A549 treated with Mapracorat at 1 μM for 4 hours (cell line): ENCODE measurements around the gene CRTC3. TPM values are rescaled to one million over a fixed set of nuclear protein-coding genes. Genes with fewer than 3 reads are reported as not detected.

Experiments used
- total RNA-seq: library from RNA; stranded (reverse); fragments of 200-300 nt; extraction: Qiagen RNA extraction; gene quantifications from 5 replicates; pipeline ENCODE4 v1.2.3, GENCODE V29; 2022

Gene CRTC3, protein sequence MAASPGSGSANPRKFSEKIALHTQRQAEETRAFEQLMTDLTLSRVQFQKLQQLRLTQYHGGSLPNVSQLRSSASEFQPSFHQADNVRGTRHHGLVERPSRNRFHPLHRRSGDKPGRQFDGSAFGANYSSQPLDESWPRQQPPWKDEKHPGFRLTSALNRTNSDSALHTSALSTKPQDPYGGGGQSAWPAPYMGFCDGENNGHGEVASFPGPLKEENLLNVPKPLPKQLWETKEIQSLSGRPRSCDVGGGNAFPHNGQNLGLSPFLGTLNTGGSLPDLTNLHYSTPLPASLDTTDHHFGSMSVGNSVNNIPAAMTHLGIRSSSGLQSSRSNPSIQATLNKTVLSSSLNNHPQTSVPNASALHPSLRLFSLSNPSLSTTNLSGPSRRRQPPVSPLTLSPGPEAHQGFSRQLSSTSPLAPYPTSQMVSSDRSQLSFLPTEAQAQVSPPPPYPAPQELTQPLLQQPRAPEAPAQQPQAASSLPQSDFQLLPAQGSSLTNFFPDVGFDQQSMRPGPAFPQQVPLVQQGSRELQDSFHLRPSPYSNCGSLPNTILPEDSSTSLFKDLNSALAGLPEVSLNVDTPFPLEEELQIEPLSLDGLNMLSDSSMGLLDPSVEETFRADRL
- total RNA-seq: 20.3 to 25.7 TPM (median 24.8 TPM) in 5 replicates

DNA sequence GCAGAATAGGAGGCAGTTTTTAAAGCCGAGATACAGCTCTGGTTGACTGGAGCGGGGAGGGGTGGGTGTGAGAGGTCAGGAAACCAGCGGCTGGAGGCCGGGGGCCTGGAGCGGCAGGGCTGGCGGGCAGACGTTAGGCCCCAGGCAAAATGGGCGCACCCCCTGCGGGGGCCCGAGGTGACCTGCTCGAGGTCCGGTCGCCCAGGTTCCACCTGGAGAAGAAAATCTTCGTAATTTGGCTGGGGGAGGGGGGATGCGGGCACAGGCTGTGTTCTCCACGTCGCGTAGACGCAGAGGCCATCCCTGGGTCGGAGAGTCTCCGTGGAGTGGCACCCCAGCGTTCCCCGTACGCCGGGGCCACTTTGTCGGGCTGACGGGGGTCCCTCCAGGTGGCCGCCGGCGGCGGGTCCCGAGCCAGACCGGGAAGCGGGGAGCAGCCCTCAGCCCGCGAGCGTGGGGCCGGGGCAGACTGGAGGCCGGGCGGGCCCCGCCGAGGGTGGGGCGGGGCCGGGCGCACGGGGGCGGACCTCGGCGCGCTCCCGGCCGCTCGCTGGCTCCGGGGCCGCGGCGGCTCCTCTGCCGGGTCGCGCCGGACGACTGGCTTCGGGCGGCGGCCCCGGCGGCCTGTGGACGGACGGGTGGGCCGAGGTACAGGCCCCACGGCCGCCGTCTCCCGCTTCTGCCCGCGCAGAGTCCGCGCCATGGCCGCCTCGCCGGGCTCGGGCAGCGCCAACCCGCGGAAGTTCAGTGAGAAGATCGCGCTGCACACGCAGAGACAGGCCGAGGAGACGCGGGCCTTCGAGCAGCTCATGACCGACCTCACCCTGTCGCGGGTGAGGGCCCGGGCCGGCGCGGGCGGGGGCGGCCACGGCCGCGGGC, at the start of gene CRTC3:
CRTC3 (plus strand) TSS at position 553 of the 879 bp plus-strand sequence; CDS start at position 702, 149 bp downstream.

Other genes with a start within 250 kb of the CRTC3 start
- 1.0 to 1.5 TPM (median 1.2 TPM) in 5 replicates for gene ZNF774, start 177.6 kb upstream of the CRTC3 start, total RNA-seq
- gene IQGAP1, start 141.7 kb upstream of the CRTC3 start, total RNA-seq: 152 to 258 TPM (median 170 TPM) in 5 replicates
- 10.8 to 17.2 TPM (median 14.1 TPM) in 5 replicates for gene BLM, start 187.4 kb downstream of the CRTC3 start, total RNA-seq